ENCODE data around the gene LRRK1.

LRRK1 gene

GRCh38 chr15:100891307-100892012, 27.7 kb upstream of the LRRK1 start:
- no peak overlapping the region for H3K4me3 ChIP-seq (replicated peaks in 1 of 2; ENCODE audit: low read depth in 2 of 2, low read length in 2 of 2)
- TF ChIP-seq, protein P1, sequence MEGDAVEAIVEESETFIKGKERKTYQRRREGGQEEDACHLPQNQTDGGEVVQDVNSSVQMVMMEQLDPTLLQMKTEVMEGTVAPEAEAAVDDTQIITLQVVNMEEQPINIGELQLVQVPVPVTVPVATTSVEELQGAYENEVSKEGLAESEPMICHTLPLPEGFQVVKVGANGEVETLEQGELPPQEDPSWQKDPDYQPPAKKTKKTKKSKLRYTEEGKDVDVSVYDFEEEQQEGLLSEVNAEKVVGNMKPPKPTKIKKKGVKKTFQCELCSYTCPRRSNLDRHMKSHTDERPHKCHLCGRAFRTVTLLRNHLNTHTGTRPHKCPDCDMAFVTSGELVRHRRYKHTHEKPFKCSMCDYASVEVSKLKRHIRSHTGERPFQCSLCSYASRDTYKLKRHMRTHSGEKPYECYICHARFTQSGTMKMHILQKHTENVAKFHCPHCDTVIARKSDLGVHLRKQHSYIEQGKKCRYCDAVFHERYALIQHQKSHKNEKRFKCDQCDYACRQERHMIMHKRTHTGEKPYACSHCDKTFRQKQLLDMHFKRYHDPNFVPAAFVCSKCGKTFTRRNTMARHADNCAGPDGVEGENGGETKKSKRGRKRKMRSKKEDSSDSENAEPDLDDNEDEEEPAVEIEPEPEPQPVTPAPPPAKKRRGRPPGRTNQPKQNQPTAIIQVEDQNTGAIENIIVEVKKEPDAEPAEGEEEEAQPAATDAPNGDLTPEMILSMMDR (IDR thresholded peaks at IDR 0.05; ENCODE audit: low read depth, low read length) = no peak
- no peak for DNase-seq (ENCODE audit: low read depth in 2 of 2)

GRCh38 chr15:100892013-100892355, 27.2 kb upstream of the LRRK1 start:
- TF ChIP-seq, protein P1 (IDR thresholded peaks at IDR 0.05; ENCODE audit: low read depth, low read length) = no peak
- H3K4me3 ChIP-seq (replicated peaks in 1 of 2; ENCODE audit: low read depth in 2 of 2, low read length in 2 of 2) = no peak overlapping the region
- DNase-seq (ENCODE audit: low read depth in 2 of 2) = no peak

- TF ChIP-seq, protein P1 (IDR thresholded peaks at IDR 0.05; ENCODE audit: low read depth, low read length) = no peak
- H3K4me3 ChIP-seq (replicated peaks in 1 of 2; ENCODE audit: low read depth in 2 of 2, low read length in 2 of 2) = no peak overlapping the region
- no peak for DNase-seq (ENCODE audit: low read depth in 2 of 2)
Observed at GRCh38 chr15:100893261-100893963, 25.7 kb upstream of the LRRK1 start.

DNA sequence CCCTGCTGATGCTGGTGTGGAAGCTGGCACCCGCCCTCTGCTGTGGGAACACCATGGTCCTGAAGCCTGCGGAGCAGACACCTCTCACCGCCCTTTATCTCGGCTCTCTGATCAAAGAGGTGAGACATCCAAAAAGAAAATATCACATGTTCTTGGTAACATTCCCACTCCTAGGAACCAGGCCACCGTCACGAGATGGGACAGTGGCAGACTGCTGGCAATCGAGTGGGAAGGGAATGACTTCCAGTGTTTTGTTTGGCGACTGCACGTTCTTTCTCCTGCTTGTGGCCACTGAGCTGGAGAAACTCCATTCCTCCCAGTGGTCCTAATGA, 25.2 kb upstream of the LRRK1 start:
- DNase-seq (ENCODE audit: low read depth in 2 of 2) = no peak
- TF ChIP-seq, protein P1 (IDR thresholded peaks at IDR 0.05; ENCODE audit: low read depth, low read length) = no peak
- H3K4me3 ChIP-seq (replicated peaks in 1 of 2; ENCODE audit: low read depth in 2 of 2, low read length in 2 of 2) = no peak overlapping the region

DNA sequence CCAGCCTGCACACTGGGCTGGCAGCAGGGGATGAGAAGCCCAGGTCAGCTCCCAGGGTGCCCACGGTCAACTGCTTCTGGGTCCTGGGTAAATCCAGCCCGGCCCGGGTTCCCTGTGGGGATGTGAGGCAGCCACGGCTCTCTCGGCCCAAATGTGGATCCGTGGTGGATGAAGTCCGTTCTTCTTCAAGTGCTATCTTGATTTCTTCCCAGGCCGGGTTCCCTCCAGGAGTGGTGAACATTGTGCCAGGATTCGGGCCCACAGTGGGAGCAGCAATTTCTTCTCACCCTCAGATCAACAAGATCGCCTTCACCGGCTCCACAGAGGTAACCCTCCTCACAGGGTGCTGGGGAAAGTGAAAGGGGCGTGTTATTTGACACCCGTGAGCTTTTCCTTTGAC, 23.4 kb upstream of the LRRK1 start:
- TF ChIP-seq, protein P1 (IDR thresholded peaks at IDR 0.05; ENCODE audit: low read depth, low read length) = no peak
- H3K4me3 ChIP-seq (replicated peaks in 1 of 2; ENCODE audit: low read depth in 2 of 2, low read length in 2 of 2) = no peak overlapping the region
- DNase-seq (ENCODE audit: low read depth in 2 of 2) = no peak

DNA sequence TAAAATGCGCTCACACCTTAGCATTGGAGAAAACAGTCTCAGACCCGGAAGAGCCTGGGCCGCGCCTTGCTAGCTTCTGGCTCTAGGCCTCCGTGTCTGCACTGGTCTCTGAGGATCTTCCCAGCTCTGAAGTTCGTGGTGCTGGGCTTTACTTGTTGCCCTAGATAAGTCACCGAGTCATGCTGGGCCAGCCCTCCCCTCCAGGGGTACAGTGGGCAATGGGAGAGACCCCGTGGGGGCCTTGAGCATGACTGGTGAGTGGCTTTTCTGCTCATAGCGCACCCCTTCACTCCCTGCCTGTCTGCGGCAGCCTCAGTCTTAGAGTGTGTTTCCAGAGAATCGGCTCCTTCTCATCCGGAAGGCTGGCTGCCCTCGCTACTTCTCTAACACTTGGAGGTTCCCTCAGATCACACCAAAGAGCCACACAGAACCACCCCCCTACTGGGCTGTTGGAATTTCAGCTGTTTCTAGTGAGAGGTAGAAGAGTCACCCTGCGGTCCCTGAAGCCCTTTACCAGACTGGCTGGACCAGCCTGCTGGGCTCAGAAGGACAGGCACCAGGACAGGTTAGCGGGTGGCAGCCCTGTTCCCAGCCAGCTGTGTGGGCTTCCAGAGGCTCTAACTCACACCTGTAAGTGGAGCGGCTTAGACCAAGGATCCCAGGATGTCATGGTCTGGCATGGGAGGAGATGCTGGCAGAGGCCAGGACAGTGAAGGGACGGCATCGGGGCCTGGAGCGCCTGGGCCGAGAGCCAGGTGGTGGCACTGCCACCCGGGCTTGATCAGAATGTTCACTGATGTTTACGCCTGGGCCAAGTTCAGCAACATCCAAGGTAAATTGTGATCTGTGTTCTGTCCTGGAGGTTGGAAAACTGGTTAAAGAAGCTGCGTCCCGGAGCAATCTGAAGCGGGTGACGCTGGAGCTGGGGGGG, 21.7 kb upstream of the LRRK1 start:
- no peak for DNase-seq (ENCODE audit: low read depth in 2 of 2)
- TF ChIP-seq, protein P1 (IDR thresholded peaks at IDR 0.05; ENCODE audit: low read depth, low read length) = no peak
- no peak overlapping the region for H3K4me3 ChIP-seq (replicated peaks in 1 of 2; ENCODE audit: low read depth in 2 of 2, low read length in 2 of 2)
